IPS-18a (cell line): ENCODE data around the gene DHX16.
"Not testable (repeated sequence)": the region's sequence is repeated elsewhere in the genome, so short reads cannot be mapped to it uniquely, and the experiment has no call there.

ENCODE experiments used
- H3K27ac ChIP-seq: one replicate; pipeline ENCODE4 v1.5.1; 2013; ENCODE audit warnings: low read length
- H3K27me3 ChIP-seq: one replicate; pipeline ENCODE4 v1.6.1; 2013; ENCODE audit warnings: mild to moderate bottlenecking, low read length; ENCODE audit not compliant: control insufficient read depth, insufficient read depth
- H3K36me3 ChIP-seq: one replicate; pipeline ENCODE4 v1.6.1; 2013; ENCODE audit warnings: low read depth, low read length; ENCODE audit not compliant: control insufficient read depth
- H3K4me1 ChIP-seq: one replicate; pipeline ENCODE4 v1.6.1; 2013; ENCODE audit warnings: low read depth, low read length; ENCODE audit not compliant: control insufficient read depth
- H3K4me3 ChIP-seq: one replicate; pipeline ENCODE4 v1.5.1; 2013; ENCODE audit warnings: low read length
- H3K9ac ChIP-seq: one replicate; pipeline ENCODE4 v1.6.1; 2013; ENCODE audit warnings: mild to moderate bottlenecking, low read length, moderate library complexity
- H3K9me3 ChIP-seq: one replicate; pipeline ENCODE4 v1.6.1; 2013; ENCODE audit warnings: low read depth, low read length; ENCODE audit not compliant: control insufficient read depth

Gene DHX16

GRCh38 chr6:30657922-30658321 lies 14.9 kb downstream of the DHX16 start:
- H3K27me3 ChIP-seq, H3K27ac ChIP-seq, H3K4me1 ChIP-seq, H3K9ac ChIP-seq, H3K9me3 ChIP-seq, H3K4me3 ChIP-seq: not testable (repeated sequence)
- H3K36me3 ChIP-seq, result peaks cover 69% of the 10 kb centered on the region

- Histone ChIP-seq H3K36me3 (peaks cover 68% of the 10 kb centered on the region), H3K9me3 (no peaks in the 10 kb centered on the region), H3K9ac (no peak overlapping the region), H3K4me3 (no peak overlapping the region), H3K4me1 (no peaks in the 10 kb centered on the region), H3K27me3 (no peaks in the 10 kb centered on the region), H3K27ac (no peak overlapping the region)
Observed at GRCh38 chr6:30657454-30657853, 15.4 kb downstream of the DHX16 start.

- no peak overlapping the region for H3K4me3 ChIP-seq
- H3K9ac ChIP-seq, result no peak overlapping the region
- no peaks in the 10 kb centered on the region for H3K27me3 ChIP-seq
- peaks cover 68% of the 10 kb centered on the region for H3K36me3 ChIP-seq
- no peak overlapping the region for H3K27ac ChIP-seq
- H3K4me1 ChIP-seq, result no peaks in the 10 kb centered on the region
- H3K9me3 ChIP-seq, result no peaks in the 10 kb centered on the region
Observed at GRCh38 chr6:30656513-30656912, 16.3 kb downstream of the DHX16 start.

- Histone ChIP-seq H3K4me1 (no peaks in the 10 kb centered on the region), H3K9me3 (no peaks in the 10 kb centered on the region), H3K27ac (no peak overlapping the region), H3K27me3 (no peaks in the 10 kb centered on the region), H3K4me3 (no peak overlapping the region), H3K9ac (no peak overlapping the region), H3K36me3 (peaks cover 74% of the 10 kb centered on the region)
Observed at GRCh38 chr6:30655743-30656094, 17.1 kb downstream of the DHX16 start.

GRCh38 chr6:30654798-30655742 lies 17.7 kb downstream of the DHX16 start:
- peaks cover 71% of the 10 kb centered on the region for H3K36me3 ChIP-seq
- H3K27me3 ChIP-seq, result no peaks in the 10 kb centered on the region
- H3K9ac ChIP-seq, result no peak overlapping the region
- no peaks in the 10 kb centered on the region for H3K9me3 ChIP-seq
- no peaks in the 10 kb centered on the region for H3K4me1 ChIP-seq
- H3K4me3 ChIP-seq, result no peak overlapping the region
- no peak overlapping the region for H3K27ac ChIP-seq

GRCh38 chr6:30651143-30651542 lies 21.7 kb downstream of the DHX16 start:
- Histone ChIP-seq H3K9ac (no peak overlapping the region), H3K4me1 (peaks cover 8% of the 10 kb centered on the region), H3K9me3 (no peaks in the 10 kb centered on the region), H3K27me3 (no peaks in the 10 kb centered on the region), H3K4me3 (no peak overlapping the region), H3K27ac (no peak overlapping the region), H3K36me3 (peaks cover 51% of the 10 kb centered on the region)

- H3K9me3 ChIP-seq, result no peaks in the 10 kb centered on the region
- H3K9ac ChIP-seq, result peak overlapping the region; percentile 84
- H3K27me3 ChIP-seq, result no peaks in the 10 kb centered on the region
- H3K36me3 ChIP-seq, result peaks cover 21% of the 10 kb centered on the region
- peaks cover 8% of the 10 kb centered on the region for H3K4me1 ChIP-seq
- H3K27ac ChIP-seq, result peak overlapping the region; percentile 31
- peak overlapping the region; percentile 81 for H3K4me3 ChIP-seq
Observed at GRCh38 chr6:30647242-30648116, 25.3 kb downstream of the DHX16 start.

GRCh38 chr6:30646450-30647241 lies 26.2 kb downstream of the DHX16 start, which contains the start of gene C6orf136:
Gene C6orf136, plus strand, starts transcription at chr6:30647133. Its CDS starts 99 bp downstream, at chr6:30647232.
- H3K36me3 ChIP-seq, result peaks cover 16% of the 10 kb centered on the region

GRCh38 chr6:30645989-30646388 lies 26.8 kb downstream of the DHX16 start:
- H3K4me1 ChIP-seq, result peaks cover 8% of the 10 kb centered on the region
- peak overlapping the region; percentile 81 for H3K4me3 ChIP-seq
- H3K9me3 ChIP-seq, result no peaks in the 10 kb centered on the region
- no peak overlapping the region for H3K27ac ChIP-seq
- H3K27me3 ChIP-seq, result no peaks in the 10 kb centered on the region
- peaks cover 15% of the 10 kb centered on the region for H3K36me3 ChIP-seq
- no peak overlapping the region for H3K9ac ChIP-seq

More at GRCh38 chr6:30646450-30647241, 26.2 kb downstream of the DHX16 start, which contains the start of gene C6orf136:
- Histone ChIP-seq H3K4me1 (peaks cover 8% of the 10 kb centered on the region), H3K9ac (peak within 1 kb of the TSS; percentile 84), H3K27ac (peak within 1 kb of the TSS; percentile 31), H3K27me3 (no peaks in the 10 kb centered on the region), H3K4me3 (peak within 1 kb of the TSS; percentile 81), H3K9me3 (no peaks in the 10 kb centered on the region)

- H3K9ac ChIP-seq, result no peak overlapping the region
Observed at GRCh38 chr6:30644769-30645168, 28.0 kb downstream of the DHX16 start.

GRCh38 chr6:30643656-30644055 lies 29.1 kb downstream of the DHX16 start:
- no peaks in the 10 kb centered on the region for H3K27me3 ChIP-seq
- H3K4me1 ChIP-seq, result peaks cover 8% of the 10 kb centered on the region
- no peak overlapping the region for H3K4me3 ChIP-seq
- no peaks in the 10 kb centered on the region for H3K9me3 ChIP-seq
- peaks cover 27% of the 10 kb centered on the region for H3K36me3 ChIP-seq
- no peak overlapping the region for H3K9ac ChIP-seq
- H3K27ac ChIP-seq, result no peak overlapping the region

More at GRCh38 chr6:30644769-30645168, 28.0 kb downstream of the DHX16 start:
- no peaks in the 10 kb centered on the region for H3K9me3 ChIP-seq
- no peaks in the 10 kb centered on the region for H3K27me3 ChIP-seq
- peaks cover 25% of the 10 kb centered on the region for H3K36me3 ChIP-seq
- peaks cover 8% of the 10 kb centered on the region for H3K4me1 ChIP-seq
- H3K27ac ChIP-seq, result no peak overlapping the region
- no peak overlapping the region for H3K4me3 ChIP-seq
